C4-2B (cell line): ENCODE data around the gene SLC44A1.

Source experiments
- CTCF ChIP-seq: fragments of 450-650 bp; conservative IDR thresholded peaks from 2 replicates; pipeline ENCODE4 v1.5.1; 2017; ENCODE audit warnings: mild to moderate bottlenecking
- ZFX ChIP-seq: fragments of 450-650 bp; IDR thresholded peaks from 2 replicates; pipeline ENCODE4 v1.6.1; 2017

DNA sequence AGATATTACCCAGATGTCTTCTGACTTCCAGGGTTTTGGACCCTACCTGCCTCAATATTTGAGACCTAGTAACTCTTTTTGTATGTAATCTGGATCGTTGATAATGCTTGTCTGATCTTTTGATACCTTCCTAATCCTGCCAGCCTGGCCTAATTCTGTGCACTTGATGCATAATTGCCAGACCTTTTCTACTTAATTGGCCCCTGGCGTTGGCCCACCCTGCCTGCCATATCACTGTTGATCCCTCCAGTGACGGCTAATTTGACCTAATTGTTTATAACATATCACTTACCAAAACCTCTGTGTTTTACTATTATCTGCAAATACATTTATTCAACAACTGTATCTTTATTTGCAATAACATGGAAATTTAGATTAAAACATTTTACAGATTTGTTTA lies 49.0 kb downstream of the SLC44A1 start:
- TF ChIP-seq CTCF (no peak), ZFX (no peak)
